Measurements from ENCODE around the gene TBC1D32. TPM values are rescaled to one million over a fixed set of nuclear protein-coding genes. Genes with fewer than 3 reads are reported as not detected.

Gene TBC1D32
- total RNA-seq, 2 donors from 2014 or later: 2.3 to 10.4 TPM

DNA sequence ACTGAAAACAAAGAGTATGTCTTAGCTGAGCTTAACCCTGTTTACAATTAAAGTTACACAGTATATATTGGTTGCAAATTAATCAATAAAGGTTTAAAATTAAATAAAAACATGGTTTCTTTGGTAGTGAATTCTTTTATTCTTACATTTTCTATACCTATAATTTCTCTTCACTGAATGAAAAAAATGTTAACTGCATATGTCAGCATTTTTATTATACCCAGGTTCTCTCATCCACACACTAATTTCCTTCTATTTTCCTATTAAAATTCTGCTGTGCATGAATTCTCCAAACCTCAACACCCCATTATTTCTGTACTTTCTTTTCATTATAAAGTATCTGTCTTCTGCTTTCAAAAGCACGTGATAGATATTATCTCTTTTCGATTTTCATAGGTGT lies 91.9 kb downstream of the TBC1D32 start:
- H3K9me3 ChIP-seq: peaks cover 3% of the 10 kb centered on the region
- no peak overlapping the region for H3K4me3 ChIP-seq
- no peak for ATAC-seq (ENCODE audit: insufficient number of reproducible peaks, low FRiP score, low read depth)
- H3K4me1 ChIP-seq (ENCODE audit: control insufficient read depth in 1 of 2, low read depth in 2 of 2): no peaks in the 10 kb centered on the region
- TF ChIP-seq, protein P1, sequence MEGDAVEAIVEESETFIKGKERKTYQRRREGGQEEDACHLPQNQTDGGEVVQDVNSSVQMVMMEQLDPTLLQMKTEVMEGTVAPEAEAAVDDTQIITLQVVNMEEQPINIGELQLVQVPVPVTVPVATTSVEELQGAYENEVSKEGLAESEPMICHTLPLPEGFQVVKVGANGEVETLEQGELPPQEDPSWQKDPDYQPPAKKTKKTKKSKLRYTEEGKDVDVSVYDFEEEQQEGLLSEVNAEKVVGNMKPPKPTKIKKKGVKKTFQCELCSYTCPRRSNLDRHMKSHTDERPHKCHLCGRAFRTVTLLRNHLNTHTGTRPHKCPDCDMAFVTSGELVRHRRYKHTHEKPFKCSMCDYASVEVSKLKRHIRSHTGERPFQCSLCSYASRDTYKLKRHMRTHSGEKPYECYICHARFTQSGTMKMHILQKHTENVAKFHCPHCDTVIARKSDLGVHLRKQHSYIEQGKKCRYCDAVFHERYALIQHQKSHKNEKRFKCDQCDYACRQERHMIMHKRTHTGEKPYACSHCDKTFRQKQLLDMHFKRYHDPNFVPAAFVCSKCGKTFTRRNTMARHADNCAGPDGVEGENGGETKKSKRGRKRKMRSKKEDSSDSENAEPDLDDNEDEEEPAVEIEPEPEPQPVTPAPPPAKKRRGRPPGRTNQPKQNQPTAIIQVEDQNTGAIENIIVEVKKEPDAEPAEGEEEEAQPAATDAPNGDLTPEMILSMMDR (IDR thresholded peaks at IDR 0.05): no peak
- H3K36me3 ChIP-seq: no peaks in the 10 kb centered on the region
- H3K27me3 ChIP-seq (replicated peaks; ENCODE audit: insufficient read depth): no peaks in the 10 kb centered on the region
- no peak for DNase-seq (ENCODE audit: low spot score)
- no peak overlapping the region for H3K27ac ChIP-seq

DNA sequence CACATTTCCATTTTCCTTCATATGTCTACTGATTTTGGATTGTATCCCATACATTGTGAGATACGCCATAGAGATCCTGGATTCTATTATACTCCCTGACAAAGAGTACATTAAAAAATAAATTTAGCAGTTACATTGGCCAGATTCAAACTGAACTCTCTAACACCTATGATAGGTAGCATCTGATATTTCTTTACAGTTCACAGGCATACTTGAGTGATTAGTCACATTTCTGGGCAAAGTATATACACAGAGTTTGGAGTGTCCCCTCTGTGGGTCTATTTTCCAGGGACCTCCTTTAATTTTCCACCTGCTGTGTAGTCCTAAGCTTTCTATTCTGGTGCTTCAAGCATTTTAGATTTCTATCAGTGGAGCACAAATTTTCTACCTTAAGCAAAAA lies 96.4 kb downstream of the TBC1D32 start:
- TF ChIP-seq, protein P1 (IDR thresholded peaks at IDR 0.05): no peak
- Histone ChIP-seq H3K36me3 (no peaks in the 10 kb centered on the region), H3K4me1 (ENCODE audit: control insufficient read depth in 1 of 2, low read depth in 2 of 2) (no peaks in the 10 kb centered on the region), H3K27me3 (replicated peaks; ENCODE audit: insufficient read depth) (no peaks in the 10 kb centered on the region), H3K9me3 (no peaks in the 10 kb centered on the region), H3K27ac (no peak overlapping the region), H3K4me3 (no peak overlapping the region)
- DNase-seq (ENCODE audit: low spot score) (no peak), ATAC-seq (ENCODE audit: insufficient number of reproducible peaks, low FRiP score, low read depth) (no peak)

DNA sequence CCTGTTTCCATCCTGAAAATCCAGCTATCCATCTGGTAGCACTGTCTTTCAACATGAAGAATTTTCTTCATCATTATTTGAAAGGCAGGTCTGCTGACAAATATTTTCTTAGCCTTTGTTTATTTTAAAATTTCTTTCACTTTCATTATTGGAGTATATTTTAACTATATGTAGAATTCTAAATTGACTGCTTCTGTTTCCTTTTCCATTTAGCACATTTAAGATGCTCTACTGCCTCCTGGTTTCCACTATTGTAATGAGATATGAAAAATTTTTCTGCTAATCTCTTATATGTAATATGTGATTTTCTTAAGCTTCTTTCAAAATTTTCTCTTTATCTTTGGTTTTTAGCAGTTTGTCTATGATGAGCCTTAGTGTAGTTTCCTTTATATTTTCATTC lies 97.3 kb downstream of the TBC1D32 start:
- Histone ChIP-seq H3K27me3 (replicated peaks; ENCODE audit: insufficient read depth) (no peaks in the 10 kb centered on the region), H3K9me3 (no peaks in the 10 kb centered on the region), H3K27ac (no peak overlapping the region), H3K4me1 (ENCODE audit: control insufficient read depth in 1 of 2, low read depth in 2 of 2) (no peaks in the 10 kb centered on the region), H3K36me3 (no peaks in the 10 kb centered on the region), H3K4me3 (no peak overlapping the region)
- no peak for ATAC-seq (ENCODE audit: insufficient number of reproducible peaks, low FRiP score, low read depth)
- no peak for DNase-seq (ENCODE audit: low spot score)
- TF ChIP-seq, protein P1 (IDR thresholded peaks at IDR 0.05): no peak

DNA sequence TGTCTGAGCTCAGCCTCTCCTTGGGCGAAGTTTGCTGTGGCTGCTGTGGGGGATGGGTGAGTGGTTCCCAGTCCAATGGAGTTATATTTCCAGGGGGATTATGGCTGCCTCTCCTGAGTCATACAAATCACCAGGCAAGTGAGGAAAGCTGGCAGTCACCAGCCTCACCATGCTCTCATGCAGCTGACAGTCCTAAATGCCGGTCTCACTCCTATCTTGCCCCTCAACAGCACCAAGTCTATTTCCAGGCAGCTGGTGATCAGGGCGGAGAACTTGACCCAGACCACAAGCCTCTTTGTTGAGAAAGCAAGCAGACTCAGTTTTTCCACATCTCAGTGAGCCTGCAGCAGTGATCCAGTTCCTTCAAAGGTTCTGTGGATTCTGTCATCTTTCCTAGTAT lies 98.9 kb downstream of the TBC1D32 start:
- ATAC-seq (ENCODE audit: insufficient number of reproducible peaks, low FRiP score, low read depth): no peak
- H3K27me3 ChIP-seq (replicated peaks; ENCODE audit: insufficient read depth): no peaks in the 10 kb centered on the region
- no peak overlapping the region for H3K4me3 ChIP-seq
- H3K27ac ChIP-seq: no peak overlapping the region
- no peak for DNase-seq (ENCODE audit: low spot score)
- H3K4me1 ChIP-seq (ENCODE audit: control insufficient read depth in 1 of 2, low read depth in 2 of 2): no peaks in the 10 kb centered on the region
- TF ChIP-seq, protein P1 (IDR thresholded peaks at IDR 0.05): no peak
- H3K9me3 ChIP-seq: no peaks in the 10 kb centered on the region
- no peaks in the 10 kb centered on the region for H3K36me3 ChIP-seq

DNA sequence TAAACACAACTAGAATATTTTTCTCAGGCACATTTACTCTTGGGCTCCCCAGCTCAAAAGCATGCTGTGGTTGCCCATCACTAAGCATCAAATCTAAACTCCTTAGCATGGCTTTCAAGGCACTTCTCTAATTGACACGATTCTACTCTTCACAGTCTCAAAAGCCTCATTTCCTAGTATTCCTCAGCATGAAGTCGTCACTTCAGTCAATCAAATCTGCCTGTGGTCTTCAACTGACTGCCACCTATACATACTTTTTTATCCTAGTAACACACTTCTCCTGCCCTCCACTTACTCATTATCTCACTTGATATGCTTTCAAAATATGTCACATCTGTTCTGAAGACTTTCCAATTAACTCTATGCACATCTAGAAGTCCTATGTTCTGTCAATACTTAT lies 110.3 kb downstream of the TBC1D32 start:
- no peak for ATAC-seq (ENCODE audit: insufficient number of reproducible peaks, low FRiP score, low read depth)
- TF ChIP-seq, protein P1 (IDR thresholded peaks at IDR 0.05): no peak
- Histone ChIP-seq H3K27ac (no peak overlapping the region), H3K27me3 (replicated peaks; ENCODE audit: insufficient read depth) (no peaks in the 10 kb centered on the region), H3K9me3 (no peaks in the 10 kb centered on the region), H3K4me1 (ENCODE audit: control insufficient read depth in 1 of 2, low read depth in 2 of 2) (no peaks in the 10 kb centered on the region), H3K4me3 (no peak overlapping the region), H3K36me3 (no peaks in the 10 kb centered on the region)
- no peak for DNase-seq (ENCODE audit: low spot score)
